ENCODE data around the gene ACTN2.

Gene ACTN2

DNA sequence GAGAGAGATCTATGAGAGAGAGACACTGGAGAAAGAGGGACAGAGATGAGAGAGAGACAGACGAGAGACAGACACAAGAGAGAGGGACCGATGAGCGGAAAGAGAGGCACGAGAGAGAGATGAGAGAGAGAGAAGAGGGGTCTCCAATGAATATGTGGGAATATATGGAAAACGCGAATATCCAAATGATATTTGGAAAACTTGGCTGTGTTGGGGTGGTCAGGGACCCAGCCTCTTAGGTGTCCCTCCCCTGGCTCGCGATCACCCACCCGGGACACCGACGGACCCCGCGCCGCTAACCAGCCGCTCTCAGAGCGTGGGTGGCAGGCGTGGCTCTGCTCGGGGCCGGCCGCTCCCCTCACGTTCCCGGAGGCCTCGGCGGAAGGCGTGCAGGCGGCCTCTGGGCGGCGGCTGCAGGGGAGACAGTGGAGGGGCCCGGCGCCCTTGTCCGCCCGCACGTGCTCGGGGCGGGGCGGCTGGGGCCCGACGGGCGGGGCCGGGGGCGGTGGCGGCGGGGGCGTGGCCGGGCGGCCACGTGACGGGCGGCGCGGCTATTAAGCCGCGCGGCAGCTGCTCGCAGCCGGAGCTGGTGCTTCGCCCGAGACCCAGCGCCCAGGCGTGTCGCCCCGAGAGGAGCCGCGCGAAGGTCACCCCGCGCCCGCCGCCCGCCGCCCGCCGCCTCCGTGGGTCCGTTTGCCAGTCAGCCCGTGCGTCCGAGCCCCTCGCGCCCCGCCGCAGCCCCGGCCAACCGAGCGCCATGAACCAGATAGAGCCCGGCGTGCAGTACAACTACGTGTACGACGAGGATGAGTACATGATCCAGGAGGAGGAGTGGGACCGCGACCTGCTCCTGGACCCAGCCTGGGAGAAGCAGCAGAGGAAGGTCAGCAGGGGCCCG is at the start of gene ACTN2 (continued):
- TF ChIP-seq KLF9 (tag by site-specific recombination; IDR thresholded peaks at IDR 0.05; ENCODE audit: low read depth): no peak
- TF ChIP-seq, protein P1, sequence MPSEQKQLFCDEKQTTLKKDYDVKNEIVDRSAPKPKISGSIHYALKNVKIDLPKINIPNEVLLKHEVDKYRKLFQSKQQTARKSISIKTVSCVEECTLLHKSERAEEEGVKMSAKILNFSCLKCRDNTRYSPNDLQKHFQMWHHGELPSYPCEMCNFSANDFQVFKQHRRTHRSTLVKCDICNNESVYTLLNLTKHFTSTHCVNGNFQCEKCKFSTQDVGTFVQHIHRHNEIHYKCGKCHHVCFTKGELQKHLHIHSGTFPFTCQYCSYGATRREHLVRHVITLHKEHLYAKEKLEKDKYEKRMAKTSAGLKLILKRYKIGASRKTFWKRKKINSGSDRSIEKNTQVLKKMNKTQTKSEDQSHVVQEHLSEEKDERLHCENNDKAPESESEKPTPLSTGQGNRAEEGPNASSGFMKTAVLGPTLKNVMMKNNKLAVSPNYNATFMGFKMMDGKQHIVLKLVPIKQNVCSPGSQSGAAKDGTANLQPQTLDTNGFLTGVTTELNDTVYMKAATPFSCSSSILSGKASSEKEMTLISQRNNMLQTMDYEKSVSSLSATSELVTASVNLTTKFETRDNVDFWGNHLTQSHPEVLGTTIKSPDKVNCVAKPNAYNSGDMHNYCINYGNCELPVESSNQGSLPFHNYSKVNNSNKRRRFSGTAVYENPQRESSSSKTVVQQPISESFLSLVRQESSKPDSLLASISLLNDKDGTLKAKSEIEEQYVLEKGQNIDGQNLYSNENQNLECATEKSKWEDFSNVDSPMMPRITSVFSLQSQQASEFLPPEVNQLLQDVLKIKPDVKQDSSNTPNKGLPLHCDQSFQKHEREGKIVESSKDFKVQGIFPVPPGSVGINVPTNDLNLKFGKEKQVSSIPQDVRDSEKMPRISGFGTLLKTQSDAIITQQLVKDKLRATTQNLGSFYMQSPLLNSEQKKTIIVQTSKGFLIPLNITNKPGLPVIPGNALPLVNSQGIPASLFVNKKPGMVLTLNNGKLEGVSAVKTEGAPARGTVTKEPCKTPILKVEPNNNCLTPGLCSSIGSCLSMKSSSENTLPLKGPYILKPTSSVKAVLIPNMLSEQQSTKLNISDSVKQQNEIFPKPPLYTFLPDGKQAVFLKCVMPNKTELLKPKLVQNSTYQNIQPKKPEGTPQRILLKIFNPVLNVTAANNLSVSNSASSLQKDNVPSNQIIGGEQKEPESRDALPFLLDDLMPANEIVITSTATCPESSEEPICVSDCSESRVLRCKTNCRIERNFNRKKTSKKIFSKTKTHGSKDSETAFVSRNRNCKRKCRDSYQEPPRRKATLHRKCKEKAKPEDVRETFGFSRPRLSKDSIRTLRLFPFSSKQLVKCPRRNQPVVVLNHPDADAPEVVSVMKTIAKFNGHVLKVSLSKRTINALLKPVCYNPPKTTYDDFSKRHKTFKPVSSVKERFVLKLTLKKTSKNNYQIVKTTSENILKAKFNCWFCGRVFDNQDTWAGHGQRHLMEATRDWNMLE (tag by site-specific recombination; conservative IDR thresholded peaks at IDR 0.05; ENCODE audit: low read depth): 0 out of 2 replicates have a peak, but pooled peaks have one; percentile 24
- peak; percentile 65; the same call in 1 of the 2 replicates for TF ChIP-seq ZNF324 (tag by site-specific recombination; IDR thresholded peaks at IDR 0.05)
- no peak; the same call in 1 of the 2 replicates for TF ChIP-seq ZNF266 (tag by site-specific recombination; IDR thresholded peaks at IDR 0.05; ENCODE audit: low read depth)
- TF ChIP-seq KLF7 (tag by site-specific recombination; IDR thresholded peaks at IDR 0.05; ENCODE audit: borderline replicate concordance): peak; percentile 88; the same call in 1 of the 2 replicates
- TF ChIP-seq ZNF791 (tag by site-specific recombination; IDR thresholded peaks at IDR 0.05): no peak
- TF ChIP-seq KLF1 (tag by site-specific recombination; IDR thresholded peaks at IDR 0.05): peak; percentile 93
- TF ChIP-seq GFI1B (tag by site-specific recombination; IDR thresholded peaks at IDR 0.05): no peak
- TF ChIP-seq ZNF549 (tag by site-specific recombination; IDR thresholded peaks at IDR 0.05): no peak
- TF ChIP-seq ZNF341 (tag by site-specific recombination; IDR thresholded peaks at IDR 0.05; ENCODE audit: low read depth): no peak
- TF ChIP-seq, protein P2, sequence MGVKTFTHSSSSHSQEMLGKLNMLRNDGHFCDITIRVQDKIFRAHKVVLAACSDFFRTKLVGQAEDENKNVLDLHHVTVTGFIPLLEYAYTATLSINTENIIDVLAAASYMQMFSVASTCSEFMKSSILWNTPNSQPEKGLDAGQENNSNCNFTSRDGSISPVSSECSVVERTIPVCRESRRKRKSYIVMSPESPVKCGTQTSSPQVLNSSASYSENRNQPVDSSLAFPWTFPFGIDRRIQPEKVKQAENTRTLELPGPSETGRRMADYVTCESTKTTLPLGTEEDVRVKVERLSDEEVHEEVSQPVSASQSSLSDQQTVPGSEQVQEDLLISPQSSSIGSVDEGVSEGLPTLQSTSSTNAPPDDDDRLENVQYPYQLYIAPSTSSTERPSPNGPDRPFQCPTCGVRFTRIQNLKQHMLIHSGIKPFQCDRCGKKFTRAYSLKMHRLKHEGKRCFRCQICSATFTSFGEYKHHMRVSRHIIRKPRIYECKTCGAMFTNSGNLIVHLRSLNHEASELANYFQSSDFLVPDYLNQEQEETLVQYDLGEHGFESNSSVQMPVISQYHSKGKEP (tag by site-specific recombination; IDR thresholded peaks at IDR 0.05): no peak
- TF ChIP-seq ZNF660 (tag by site-specific recombination; IDR thresholded peaks at IDR 0.05): peak; percentile 78
- no peak for TF ChIP-seq ZNF473 (tag by site-specific recombination; IDR thresholded peaks at IDR 0.05)
- TF ChIP-seq, protein P3, sequence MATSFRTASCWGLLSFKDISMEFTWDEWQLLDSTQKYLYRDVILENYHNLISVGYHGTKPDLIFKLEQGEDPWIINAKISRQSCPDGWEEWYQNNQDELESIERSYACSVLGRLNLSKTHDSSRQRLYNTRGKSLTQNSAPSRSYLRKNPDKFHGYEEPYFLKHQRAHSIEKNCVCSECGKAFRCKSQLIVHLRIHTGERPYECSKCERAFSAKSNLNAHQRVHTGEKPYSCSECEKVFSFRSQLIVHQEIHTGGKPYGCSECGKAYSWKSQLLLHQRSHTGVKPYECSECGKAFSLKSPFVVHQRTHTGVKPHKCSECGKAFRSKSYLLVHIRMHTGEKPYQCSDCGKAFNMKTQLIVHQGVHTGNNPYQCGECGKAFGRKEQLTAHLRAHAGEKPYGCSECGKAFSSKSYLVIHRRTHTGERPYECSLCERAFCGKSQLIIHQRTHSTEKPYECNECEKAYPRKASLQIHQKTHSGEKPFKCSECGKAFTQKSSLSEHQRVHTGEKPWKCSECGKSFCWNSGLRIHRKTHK (tag by site-specific recombination; IDR thresholded peaks at IDR 0.05): no peak
- peak; percentile 85 for TF ChIP-seq ZNF2 (tag by site-specific recombination; IDR thresholded peaks at IDR 0.05)
- TF ChIP-seq KLF8 (tag by site-specific recombination; IDR thresholded peaks at IDR 0.05): peak; percentile 52; the same call in 1 of the 2 replicates
- TF ChIP-seq, protein P4, sequence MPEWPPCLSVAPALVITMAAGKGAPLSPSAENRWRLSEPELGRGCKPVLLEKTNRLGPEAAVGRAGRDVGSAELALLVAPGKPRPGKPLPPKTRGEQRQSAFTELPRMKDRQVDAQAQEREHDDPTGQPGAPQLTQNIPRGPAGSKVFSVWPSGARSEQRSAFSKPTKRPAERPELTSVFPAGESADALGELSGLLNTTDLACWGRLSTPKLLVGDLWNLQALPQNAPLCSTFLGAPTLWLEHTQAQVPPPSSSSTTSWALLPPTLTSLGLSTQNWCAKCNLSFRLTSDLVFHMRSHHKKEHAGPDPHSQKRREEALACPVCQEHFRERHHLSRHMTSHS (tag by site-specific recombination; IDR thresholded peaks at IDR 0.05): peak; percentile 8; the same call in 1 of the 2 replicates
- no peak; the same call in 1 of the 2 replicates for TF ChIP-seq ZNF677 (tag by site-specific recombination; IDR thresholded peaks at IDR 0.05)
- TF ChIP-seq ZNF510 (tag by site-specific recombination; IDR thresholded peaks at IDR 0.05; ENCODE audit: insufficient replicate concordance): no peak
- peak; percentile 91 for TF ChIP-seq ZNF335 (tag by site-specific recombination; conservative IDR thresholded peaks at IDR 0.05)
- 0 out of 2 replicates have a peak, but pooled peaks have one; percentile 8 for TF ChIP-seq ZNF23 (tag by site-specific recombination; IDR thresholded peaks at IDR 0.05; ENCODE audit: borderline replicate concordance)
- TF ChIP-seq ZBTB20 (tag by site-specific recombination; IDR thresholded peaks at IDR 0.05): 0 out of 2 replicates have a peak, but pooled peaks have one; percentile 43
- TF ChIP-seq, protein P5, sequence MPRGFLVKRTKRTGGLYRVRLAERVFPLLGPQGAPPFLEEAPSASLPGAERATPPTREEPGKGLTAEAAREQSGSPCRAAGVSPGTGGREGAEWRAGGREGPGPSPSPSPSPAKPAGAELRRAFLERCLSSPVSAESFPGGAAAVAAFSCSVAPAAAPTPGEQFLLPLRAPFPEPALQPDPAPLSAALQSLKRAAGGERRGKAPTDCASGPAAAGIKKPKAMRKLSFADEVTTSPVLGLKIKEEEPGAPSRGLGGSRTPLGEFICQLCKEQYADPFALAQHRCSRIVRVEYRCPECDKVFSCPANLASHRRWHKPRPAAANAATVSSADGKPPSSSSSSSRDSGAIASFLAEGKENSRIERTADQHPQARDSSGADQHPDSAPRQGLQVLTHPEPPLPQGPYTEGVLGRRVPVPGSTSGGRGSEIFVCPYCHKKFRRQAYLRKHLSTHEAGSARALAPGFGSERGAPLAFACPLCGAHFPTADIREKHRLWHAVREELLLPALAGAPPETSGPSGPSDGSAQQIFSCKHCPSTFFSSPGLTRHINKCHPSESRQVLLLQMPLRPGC (tag by site-specific recombination; IDR thresholded peaks at IDR 0.05): no peak
- no peak for TF ChIP-seq BCL11B (tag by site-specific recombination; IDR thresholded peaks at IDR 0.05; ENCODE audit: low read depth)
- TF ChIP-seq, protein P6, sequence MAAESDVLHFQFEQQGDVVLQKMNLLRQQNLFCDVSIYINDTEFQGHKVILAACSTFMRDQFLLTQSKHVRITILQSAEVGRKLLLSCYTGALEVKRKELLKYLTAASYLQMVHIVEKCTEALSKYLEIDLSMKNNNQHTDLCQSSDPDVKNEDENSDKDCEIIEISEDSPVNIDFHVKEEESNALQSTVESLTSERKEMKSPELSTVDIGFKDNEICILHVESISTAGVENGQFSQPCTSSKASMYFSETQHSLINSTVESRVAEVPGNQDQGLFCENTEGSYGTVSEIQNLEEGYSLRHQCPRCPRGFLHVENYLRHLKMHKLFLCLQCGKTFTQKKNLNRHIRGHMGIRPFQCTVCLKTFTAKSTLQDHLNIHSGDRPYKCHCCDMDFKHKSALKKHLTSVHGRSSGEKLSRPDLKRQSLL (tag by site-specific recombination; IDR thresholded peaks at IDR 0.05): no peak
- no peak for TF ChIP-seq MYNN (tag by site-specific recombination; IDR thresholded peaks at IDR 0.05; ENCODE audit: borderline replicate concordance)
- TF ChIP-seq ZNF391 (tag by site-specific recombination; IDR thresholded peaks at IDR 0.05; ENCODE audit: borderline replicate concordance, low read depth): no peak
